HCT116 (cell line): ENCODE measurements around the gene NFATC1. TPM values are rescaled to one million over a fixed set of nuclear protein-coding genes. Genes with fewer than 3 reads are reported as not detected.

ENCODE experiments used
- ATAC-seq: fragments of 200-7000 bp; cut with Tn5 transposase; 2 replicates; pipeline ENCODE4 v1.9.1; 2020; ENCODE audit warnings: mild to moderate bottlenecking, moderate library complexity
- BruUV-seq: library from RNA; stranded (reverse); fragments of 400-500 nt; replicated peaks from 2 replicates; lab custom pipeline; 2021; lab: Mats Ljungman, UMichigan
- CTCF ChIA-PET: fragments of 300-600 bp; sonication (Branson Sonifier 250); formaldehyde crosslinking; loops from one replicate; lab custom pipeline; 2021; ENCODE audit warnings: antibody characterized with exemption; lab: Charles Lee
- POLR2A ChIA-PET: fragments of 300-600, 350-600 bp; sonication (Branson Sonifier 250); formaldehyde crosslinking; loops from one replicate; lab custom pipeline; 2021; ENCODE audit warnings: antibody characterized with exemption; lab: Charles Lee
- RAD21 ChIA-PET, 2 experiments: fragments of 300-600 bp; sonication (Branson Sonifier 250); formaldehyde crosslinking; loops; one replicate each; lab custom pipeline; 2023; ENCODE audit warnings: low total read pairs in 2 of 2; ENCODE audit not compliant: uncharacterized antibody in 2 of 2, unreplicated experiment in 2 of 2, low non-redundant PET in 1 of 2; lab: Charles Lee
- DNase-seq: peaks from one replicate; pipeline ENCODE4 v3.0.0-alpha.2; 2010; ENCODE audit warnings: low read depth, low spot score
- H2AFZ ChIP-seq: fragments of 200-600 bp; shearing (Covaris generic), sonication (generic); 2 replicates; pipeline ENCODE4 v1.6.1; 2017; ENCODE audit warnings: low read depth, mixed run types, mixed read lengths, antibody characterized with exemption, low read length; ENCODE audit not compliant: poor library complexity, severe bottlenecking
- H3K27ac ChIP-seq: 2 replicates; pipeline ENCODE4 v1.5.1; 2012; ENCODE audit warnings: low read depth, low read length
- H3K27me3 ChIP-seq: fragments of 200-600 bp; sonication (generic); 2 replicates; pipeline ENCODE4 v1.6.1; 2016; ENCODE audit warnings: mixed run types, low read length, mixed read lengths; ENCODE audit not compliant: insufficient read depth
- H3K36me3 ChIP-seq, 2 experiments: fragments of 200-500 bp in 1 of 2; fragments of 200-600 bp in 1 of 2; sonication (Bioruptor generic) in 1 of 2; sonication (generic) in 1 of 2; 2 replicates each; pipeline versions ENCODE4 v1.5.1 to v1.6.1; 2014 to 2016; ENCODE audit warnings: low read length in 2 of 2, inconsistent platforms in 1 of 2, mixed read lengths in 1 of 2, mixed run types in 1 of 2; ENCODE audit not compliant: insufficient read depth in 2 of 2, control insufficient read depth in 1 of 2
- H3K4me1 ChIP-seq, 2 experiments: fragments of 200-600 bp in 1 of 2; sonication (generic) in 1 of 2; 2 replicates each; pipeline versions ENCODE4 v1.5.1 to v1.6.1; 2012 to 2017; ENCODE audit warnings: low read length in 2 of 2, inconsistent platforms in 1 of 2, mild to moderate bottlenecking in 1 of 2, mixed read lengths in 1 of 2, mixed run types in 1 of 2, moderate library complexity in 1 of 2; ENCODE audit not compliant: insufficient read depth in 2 of 2, control insufficient read depth in 1 of 2
- H3K4me2 ChIP-seq: fragments of 200-600 bp; sonication (generic); 2 replicates; pipeline ENCODE4 v1.6.1; 2017; ENCODE audit warnings: mixed run types, low read length, mixed read lengths
- H3K4me3 ChIP-seq, 2 experiments: fragments of 200-600 bp in 1 of 2; sonication (generic) in 1 of 2; replicated peaks in 1 of 2; 2 replicates each; pipeline ENCODE4 v1.5.1; 2011 to 2016; ENCODE audit warnings: low read length in 2 of 2, control low read depth in 1 of 2, low read depth in 1 of 2, mild to moderate bottlenecking in 1 of 2, mixed read lengths in 1 of 2, mixed run types in 1 of 2
- H3K79me2 ChIP-seq: fragments of 200-600 bp; sonication (generic); 2 replicates; pipeline ENCODE4 v1.6.1; 2017; ENCODE audit warnings: mild to moderate bottlenecking, mixed run types, low read length, moderate library complexity, mixed read lengths; ENCODE audit not compliant: insufficient read depth
- H3K9ac ChIP-seq: fragments of 200-600 bp; sonication (generic); 2 replicates; pipeline ENCODE4 v1.6.1; 2016; ENCODE audit warnings: low read length, mixed read lengths
- H3K9me2 ChIP-seq: fragments of 200-600 bp; sonication (generic), shearing (Covaris generic); 2 replicates; pipeline ENCODE4 v1.6.1; 2017; ENCODE audit warnings: mixed run types, mild to moderate bottlenecking, moderate library complexity; ENCODE audit not compliant: insufficient read depth
- H3K9me3 ChIP-seq, 2 experiments: fragments of 200-500 bp in 1 of 2; fragments of 200-600 bp in 1 of 2; sonication (Bioruptor generic) in 1 of 2; sonication (generic) in 1 of 2; 2 replicates each; pipeline ENCODE4 v1.6.1; 2014 to 2017; ENCODE audit warnings: low read length in 2 of 2, mixed read lengths in 2 of 2, inconsistent platforms in 1 of 2, low read depth in 1 of 2, mild to moderate bottlenecking in 1 of 2, mixed run types in 1 of 2, moderate library complexity in 1 of 2; ENCODE audit not compliant: control insufficient read depth in 1 of 2, insufficient read depth in 1 of 2
- H4K20me1 ChIP-seq: fragments of 200-600 bp; sonication (generic), shearing (Covaris generic); 2 replicates; pipeline ENCODE4 v1.6.1; 2017; ENCODE audit warnings: mixed run types, mild to moderate bottlenecking, moderate library complexity; ENCODE audit not compliant: insufficient read depth
- CBX3 ChIP-seq: IDR thresholded peaks from 2 replicates; pipeline ENCODE4 v1.6.1; 2012; ENCODE audit warnings: low read depth
- CEBPB ChIP-seq: IDR thresholded peaks from 2 replicates; pipeline ENCODE4 v1.6.1; 2012; ENCODE audit warnings: low read depth
- ELF1 ChIP-seq: IDR thresholded peaks from 2 replicates; pipeline ENCODE4 v1.6.1; 2012; ENCODE audit warnings: low read depth, borderline replicate concordance
- EZH2 ChIP-seq: fragments of 200-600 bp; sonication (generic); IDR thresholded peaks from 2 replicates; pipeline ENCODE4 v1.6.1; 2017; ENCODE audit warnings: antibody characterized with exemption, mixed run types
- MAX ChIP-seq: IDR thresholded peaks from 2 replicates; pipeline ENCODE4 v1.6.1; 2012
- POLR2A ChIP-seq: IDR thresholded peaks from 2 replicates; pipeline ENCODE4 v1.7.0; 2011; ENCODE audit warnings: borderline replicate concordance; ENCODE audit not compliant: insufficient read depth, insufficient read length; ENCODE audit errors: extremely low read depth
- RAD21 ChIP-seq: IDR thresholded peaks from 2 replicates; pipeline ENCODE4 v1.6.1; 2012; ENCODE audit warnings: low read depth, mild to moderate bottlenecking
- SP1 ChIP-seq: IDR thresholded peaks from 2 replicates; pipeline ENCODE4 v1.6.1; 2012; ENCODE audit warnings: low read depth
- TCF7L2 ChIP-seq: IDR thresholded peaks from 2 replicates; pipeline ENCODE4 v1.7.0; 2011; ENCODE audit warnings: borderline replicate concordance, inconsistent platforms; ENCODE audit not compliant: insufficient read depth, insufficient read length; ENCODE audit errors: extremely low read depth
- YY1 ChIP-seq: IDR thresholded peaks from 2 replicates; pipeline ENCODE4 v1.6.1; 2011; ENCODE audit warnings: low read length, low read depth, moderate library complexity, mild to moderate bottlenecking; ENCODE audit not compliant: insufficient replicate concordance; ENCODE audit errors: extremely low read depth
- ZFX ChIP-seq: fragments of 450-650 bp; IDR thresholded peaks from 2 replicates; pipeline ENCODE4 v1.6.1; 2017
- ZNF274 ChIP-seq: fragments of 200-500 bp; sonication (Bioruptor generic); IDR thresholded peaks from 2 replicates; pipeline ENCODE4 v1.6.1; 2014; ENCODE audit warnings: mild to moderate bottlenecking, low read depth, low read length, inconsistent platforms
- intact Hi-C: fragments of 100-400 bp; cut with micrococcal nuclease; formaldehyde crosslinking; loops from 2 replicates; pipeline ENCODE4 v1.10.0; 2022
- total RNA-seq: library from RNA; stranded (reverse); gene quantifications from one replicate; pipeline ENCODE4 v1.2.1, GENCODE V29; 2021; ENCODE audit not compliant: unreplicated experiment

Gene NFATC1
- total RNA-seq, 1 experiment from 2014 or later, result 20.8 TPM

GRCh38 chr18:79577451-79578395, 182.0 kb downstream of the NFATC1 start:
- Histone ChIP-seq H3K4me3 (no peak overlapping the region), H3K27me3 (no peaks in the 10 kb centered on the region), H3K9ac (no peak overlapping the region), H4K20me1 (no peaks in the 10 kb centered on the region), H3K4me2 (no peak overlapping the region), H3K4me1 (no peaks in the 10 kb centered on the region; a peak in 1 of 4 replicates), H3K79me2 (no peaks in the 10 kb centered on the region), H3K36me3 (no peaks in the 10 kb centered on the region), H3K9me3 (peaks cover 12 to 15% of the 10 kb centered on the region in 2 experiments; a peak in 2 of 4 replicates), H3K27ac (no peak overlapping the region), H3K9me2 (no peaks in the 10 kb centered on the region), H2AFZ (no peak overlapping the region)
- BruUV-seq, result no TSS peak
- no peak for DNase-seq
- CTCF ChIA-PET, result no interaction called here
- intact Hi-C loops, result no loop called here
- POLR2A ChIA-PET, result no interaction called here
- ATAC-seq, result no peak
- RAD21 ChIA-PET, result no interaction called here
- TF ChIP-seq MAX (no peak), POLR2A (no peak), ZFX (no peak)

GRCh38 chr18:79578396-79579260, 182.9 kb downstream of the NFATC1 start:
- POLR2A ChIA-PET, result no interaction called here
- BruUV-seq, result no TSS peak

More at GRCh38 chr18:79578396-79579260, 182.9 kb downstream of the NFATC1 start:
- Histone ChIP-seq H3K79me2 (no peaks in the 10 kb centered on the region), H3K27me3 (no peaks in the 10 kb centered on the region), H2AFZ (no peak overlapping the region), H3K27ac (no peak overlapping the region), H3K9me3 (peaks cover 4 to 7% of the 10 kb centered on the region in 2 experiments; a peak in 2 of 4 replicates), H3K36me3 (no peaks in the 10 kb centered on the region), H3K9ac (no peak overlapping the region), H3K4me1 (peaks cover 0 to under 1% of the 10 kb centered on the region in 2 experiments; a peak in 1 of 4 replicates), H3K4me3 (no peak overlapping the region), H4K20me1 (no peaks in the 10 kb centered on the region), H3K9me2 (no peaks in the 10 kb centered on the region), H3K4me2 (no peak overlapping the region)
- ChIA-PET CTCF (no interaction called here), RAD21 (no interaction called here)
- TF ChIP-seq ZNF274 (no peak), YY1 (no peak), TCF7L2 (no peak), SP1 (no peak), CEBPB (no peak), EZH2 (no peak), RAD21 (no peak), ELF1 (no peak), CBX3 (no peak)
- ATAC-seq (0 out of 2 replicates have a peak, but pooled peaks have one; percentile 22), DNase-seq (no peak)
- intact Hi-C loops, result no loop called here
